C4-2B (cell line): ENCODE data around the gene PER2.

ENCODE experiments used
- H3K27ac ChIP-seq: fragments of 450-650 bp; 2 replicates; pipeline ENCODE4 v1.5.1; 2017
- CTCF ChIP-seq: fragments of 450-650 bp; conservative IDR thresholded peaks from 2 replicates; pipeline ENCODE4 v1.5.1; 2017; ENCODE audit warnings: mild to moderate bottlenecking
- ZFX ChIP-seq: fragments of 450-650 bp; IDR thresholded peaks from 2 replicates; pipeline ENCODE4 v1.6.1; 2017

PER2 gene

GRCh38 chr2:238227587-238228032 is 60.8 kb downstream of the PER2 start:
- H3K27ac ChIP-seq = no peak overlapping the region
- TF ChIP-seq CTCF (no peak), ZFX (no peak)

GRCh38 chr2:238226698-238227586 is 61.5 kb downstream of the PER2 start:
- TF ChIP-seq ZFX = no peak
- TF ChIP-seq CTCF = no peak
- H3K27ac ChIP-seq = no peak overlapping the region

- TF ChIP-seq ZFX (no peak), CTCF (no peak)
Measured at GRCh38 chr2:238225911-238226697, 62.3 kb downstream of the PER2 start.

GRCh38 chr2:238225121-238225520 is 63.3 kb downstream of the PER2 start:
- no peak overlapping the region for H3K27ac ChIP-seq
- TF ChIP-seq ZFX (no peak), CTCF (no peak)

More at GRCh38 chr2:238225911-238226697, 62.3 kb downstream of the PER2 start:
- H3K27ac ChIP-seq = no peak overlapping the region

- TF ChIP-seq CTCF = no peak
- no peak for TF ChIP-seq ZFX
- no peak overlapping the region for H3K27ac ChIP-seq
Measured at GRCh38 chr2:238224356-238225035, 63.9 kb downstream of the PER2 start.

- no peak for TF ChIP-seq ZFX
- TF ChIP-seq CTCF = no peak
- no peak overlapping the region for H3K27ac ChIP-seq
Measured at GRCh38 chr2:238220892-238221521, 67.4 kb downstream of the PER2 start.
